Right lobe of liver (tissue), 6 donors: ENCODE measurements around the gene PIN4. TPM values are rescaled to one million over a fixed set of nuclear protein-coding genes. Genes with fewer than 3 reads are reported as not detected.
A peak's percentile ranks its signal among the peaks of the same experiment; 100 is the strongest.

ENCODE experiments used
- ATAC-seq, 4 donors: fragments of 200-7000 bp; cut with Tn5 transposase; one replicate each; pipeline ENCODE4 v1.9.1; 2020; ENCODE audit warnings: mild to moderate bottlenecking in 4 of 4, moderate library complexity in 4 of 4
- DNase-seq, 3 donors: peaks; one replicate each; pipeline ENCODE4 v3.0.0-alpha.2; 2020
- H3K27ac ChIP-seq, 3 donors: fragments of 200-600 bp; one replicate each; pipeline ENCODE4 v1.8.0; 2022
- H3K27me3 ChIP-seq, 2 donors: fragments of 200-600 bp; one replicate each; pipeline ENCODE4 v1.8.0; 2022
- H3K36me3 ChIP-seq, 4 donors: fragments of 200-600 bp; sonication (generic) in 1 of 4; one replicate each; pipeline versions ENCODE4 v1.5.1 to v1.8.0; 2017 to 2022; ENCODE audit warnings: control low read depth in 1 of 4
- H3K4me1 ChIP-seq, 4 donors: fragments of 200-600 bp; sonication (generic) in 1 of 4; one replicate each; pipeline versions ENCODE4 v1.5.1 to v1.8.0; 2017 to 2022; ENCODE audit warnings: control low read depth in 1 of 4
- H3K4me3 ChIP-seq, 3 donors: fragments of 200-600 bp; one replicate each; pipeline ENCODE4 v1.8.0; 2022
- H3K9me3 ChIP-seq, 4 donors: fragments of 200-600 bp; sonication (generic) in 1 of 4; one replicate each; pipeline versions ENCODE4 v1.5.1 to v1.8.0; 2017 to 2022; ENCODE audit warnings: control low read depth in 1 of 4
- CTCF ChIP-seq, 4 donors: fragments of 200-600 bp in 3 of 4; fragments of 450-650 bp in 1 of 4; IDR thresholded peaks; one replicate each; pipeline versions ENCODE4 v1.5.1 to v1.8.0; 2016 to 2022; ENCODE audit warnings: antibody characterized with exemption in 4 of 4, mild to moderate bottlenecking in 2 of 4
- POLR2A ChIP-seq: fragments of 450-650 bp; IDR thresholded peaks from one replicate; pipeline ENCODE4 v1.6.1; 2017; ENCODE audit warnings: antibody characterized with exemption, mild to moderate bottlenecking
- WGBS: methylation state at CpG from one replicate; pipeline ENCODE4 v1.1.6; 2018; ENCODE audit warnings: low coverage, low lambda C conversion rate; ENCODE audit not compliant: insufficient coverage; ENCODE audit errors: missing lambda C conversion rate; 5-methylcytosine and 5-hydroxymethylcytosine counted together
- intact Hi-C, 2 donors: fragments of 100-400 bp; cut with DNase I; formaldehyde crosslinking; loops; one replicate each; pipeline versions ENCODE4 v1.11.2 to v1.14.1; 2022
- total RNA-seq, 6 experiments: library from RNA; depleted of rRNA in 2 of 6; stranded (reverse); fragments of >200 nt in 2 of 6; fragmentation: NEBNext Ultra II Directional in 3 of 6; extraction: Animal tissue kit (Norgen Biotek cat#: 25700) in 3 of 6; gene quantifications; one replicate each; pipeline versions ENCODE4 v1.1.0 to v1.2.4, GENCODE V29; 2016 to 2023
- donor health status: DM: no; HTN: yes; CAD: no.
- donor health status: DM: no; HTN: no; CAD: no.
- donor health status: DM: no; HTN: no; CAD: no.
- donor health status: DM: no; HTN: yes; CAD: no.
- donor health status: DM: no; HTN: yes; CAD: no.

The PIN4 gene
- total RNA-seq, 6 experiments from 2014 or later: 6.1 to 9.3 (median 8.1) TPM

- Histone ChIP-seq H3K9me3 (no peaks in the 10 kb centered on the region), H3K36me3 (no peaks in the 10 kb centered on the region), H3K27me3 (no peaks in the 10 kb centered on the region), H3K4me1 (no peaks in the 10 kb centered on the region), H3K27ac (no peak overlapping the region), H3K4me3 (no peak overlapping the region)
- DNase-seq (no peak), ATAC-seq (no peak)
- 71% methylated on average over 4 of the region's 4 CpGs for WGBS
- intact Hi-C loops: no loop called here
- TF ChIP-seq CTCF (IDR thresholded peaks at IDR 0.05) (no peak), POLR2A (no peak)
Observed at GRCh38 chrX:72236841-72237240, 55.3 kb downstream of the PIN4 start.

GRCh38 chrX:72238183-72238582, 56.6 kb downstream of the PIN4 start:
- Histone ChIP-seq H3K36me3 (no peaks in the 10 kb centered on the region), H3K27me3 (no peaks in the 10 kb centered on the region), H3K4me3 (no peak overlapping the region), H3K4me1 (no peaks in the 10 kb centered on the region), H3K27ac (no peak overlapping the region), H3K9me3 (no peaks in the 10 kb centered on the region)
- 28% methylated on average over 6 of the region's 6 CpGs for WGBS
- no peak for ATAC-seq
- intact Hi-C loops: no loop called here
- no peak for DNase-seq
- TF ChIP-seq CTCF (IDR thresholded peaks at IDR 0.05): no peak
- no peak for TF ChIP-seq POLR2A

- Histone ChIP-seq H3K27ac (no peak within 1 kb of the TSS), H3K36me3 (no peaks in the 10 kb centered on the region), H3K4me3 (peak within 1 kb of the TSS; percentile 9 to 44 (median 16)), H3K27me3 (no peaks in the 10 kb centered on the region), H3K4me1 (no peaks in the 10 kb centered on the region), H3K9me3 (no peaks in the 10 kb centered on the region)
- ATAC-seq (peak; percentile 99 to 100 (median 100)), DNase-seq (peak; percentile 86 to 91 (median 88))
- WGBS: 7% methylated on average over 5 of the region's 59 CpGs
- intact Hi-C loops: no loop called here
- TF ChIP-seq CTCF (IDR thresholded peaks at IDR 0.05) (no peak), POLR2A (peak; percentile 26)
Observed at GRCh38 chrX:72238721-72239475, 57.3 kb downstream of the PIN4 start, which contains the start of gene ERCC6L. ERCC6L (minus strand) TSS chrX:72239027; CDS start chrX:72238911, 116 bp downstream.

- H3K4me1 ChIP-seq: no peaks in the 10 kb centered on the region
- ATAC-seq: no peak
- 67% methylated on average over 3 of the region's 4 CpGs for WGBS
Observed at GRCh38 chrX:72240976-72241375, 59.4 kb downstream of the PIN4 start.

More at GRCh38 chrX:72240976-72241375, 59.4 kb downstream of the PIN4 start:
- Histone ChIP-seq H3K27me3 (no peaks in the 10 kb centered on the region), H3K4me3 (no peak overlapping the region), H3K9me3 (no peaks in the 10 kb centered on the region), H3K27ac (no peak overlapping the region), H3K36me3 (no peaks in the 10 kb centered on the region)
- TF ChIP-seq POLR2A: no peak
- no peak for TF ChIP-seq CTCF (IDR thresholded peaks at IDR 0.05)
- DNase-seq: no peak
- intact Hi-C loops: no loop called here
